EH (cell line): Measurements from ENCODE around the gene AGO3.
"Not testable (repeated sequence)": the region's sequence is repeated elsewhere in the genome, so short reads cannot be mapped to it uniquely, and the experiment has no call there.

Source experiments
- DNase-seq: peaks from one replicate; pipeline ENCODE4 v3.0.0-alpha.2; 2015; ENCODE audit warnings: low read depth

The AGO3 gene

GRCh38 chr1:35925741-35926140 lies 5.2 kb upstream of the AGO3 start:
- DNase-seq, result peak; percentile 90

DNA sequence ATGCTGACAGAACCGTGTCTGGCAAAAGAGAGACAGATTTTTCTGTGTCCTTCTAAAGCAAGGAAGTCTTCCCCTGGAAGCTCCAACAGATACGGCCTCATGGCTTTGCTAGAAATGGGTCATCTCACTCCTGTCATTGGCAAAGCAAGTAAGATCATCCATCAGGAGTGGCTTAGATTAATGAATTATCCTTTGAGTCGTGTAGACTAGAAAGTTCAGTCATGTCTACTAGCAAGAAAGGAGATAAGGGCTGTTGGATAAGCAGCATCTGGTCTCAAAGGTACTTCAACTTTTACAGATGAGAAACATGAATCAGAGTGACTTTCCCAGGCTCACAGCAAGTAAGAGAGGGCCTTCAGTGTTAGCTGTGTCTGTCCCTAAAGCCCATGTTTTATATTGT lies 3.4 kb upstream of the AGO3 start:
- DNase-seq, result no peak

- DNase-seq, result peak; percentile 64
These were observed 944 bp upstream of the AGO3 start for GRCh38 chr1:35929730-35930592.

DNA sequence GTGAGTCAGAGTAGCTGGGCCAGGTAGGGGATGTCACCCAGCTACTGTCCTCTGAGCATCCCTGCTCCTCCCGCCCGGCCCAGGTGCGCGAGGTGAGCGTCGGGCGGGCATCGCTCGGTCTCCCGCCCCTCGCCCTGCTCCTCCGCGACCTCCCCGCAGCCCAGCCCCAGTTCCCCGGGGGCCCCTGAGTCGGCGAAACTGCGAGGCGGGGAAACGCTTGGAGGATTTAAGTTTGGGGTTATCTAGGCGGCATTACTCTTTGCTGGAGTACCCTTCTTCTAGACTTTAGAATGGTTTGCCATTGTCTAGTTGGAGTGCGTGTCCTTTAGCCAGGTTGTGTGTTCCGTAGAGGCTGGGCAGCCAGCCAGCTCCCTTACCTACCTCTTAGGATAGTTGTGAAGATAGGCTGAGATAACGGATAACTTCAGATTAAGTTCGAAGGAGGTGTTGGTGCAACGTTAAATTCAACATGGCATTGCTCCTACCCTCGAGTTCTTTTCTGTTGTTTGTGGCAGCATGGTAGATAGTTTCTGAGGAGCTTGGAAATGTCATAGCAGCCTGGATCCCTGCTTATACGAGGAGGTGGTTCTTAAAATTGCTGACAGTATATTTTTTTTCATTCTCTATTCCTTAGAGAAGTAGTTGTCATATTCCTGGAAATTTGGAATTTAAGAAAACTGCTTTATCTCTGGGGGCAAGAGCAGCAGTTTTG lies 697 bp downstream of the AGO3 start:
- DNase-seq, result peak; percentile 14

- DNase-seq, result no peak
These were observed 1.3 kb downstream of the AGO3 start for GRCh38 chr1:35932158-35932636.

DNA sequence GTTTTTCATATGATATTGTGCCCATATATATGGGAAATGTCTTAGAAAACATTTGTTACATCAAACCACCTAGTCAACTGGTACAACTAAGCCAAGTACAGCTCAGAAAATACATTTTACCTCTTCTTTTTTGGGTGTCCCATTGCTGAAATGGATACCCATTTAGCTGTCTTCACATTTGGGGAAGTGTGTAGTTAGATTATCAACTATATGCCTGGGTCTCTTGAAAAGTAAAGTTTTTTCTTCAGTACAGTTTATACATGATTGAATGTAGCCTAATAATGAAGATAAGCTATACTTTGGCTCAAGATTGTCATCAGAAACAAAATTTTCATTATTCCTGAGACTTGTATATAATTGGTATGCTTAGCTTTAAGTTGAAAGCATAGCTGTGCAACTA lies 2.0 kb downstream of the AGO3 start:
- DNase-seq, result no peak

- DNase-seq, result no peak
These were observed 4.8 kb downstream of the AGO3 start for GRCh38 chr1:35935442-35936388.

GRCh38 chr1:35936838-35937237 lies 5.9 kb downstream of the AGO3 start:
- no peak for DNase-seq

GRCh38 chr1:35939484-35939883 lies 8.6 kb downstream of the AGO3 start:
- no peak for DNase-seq

DNA sequence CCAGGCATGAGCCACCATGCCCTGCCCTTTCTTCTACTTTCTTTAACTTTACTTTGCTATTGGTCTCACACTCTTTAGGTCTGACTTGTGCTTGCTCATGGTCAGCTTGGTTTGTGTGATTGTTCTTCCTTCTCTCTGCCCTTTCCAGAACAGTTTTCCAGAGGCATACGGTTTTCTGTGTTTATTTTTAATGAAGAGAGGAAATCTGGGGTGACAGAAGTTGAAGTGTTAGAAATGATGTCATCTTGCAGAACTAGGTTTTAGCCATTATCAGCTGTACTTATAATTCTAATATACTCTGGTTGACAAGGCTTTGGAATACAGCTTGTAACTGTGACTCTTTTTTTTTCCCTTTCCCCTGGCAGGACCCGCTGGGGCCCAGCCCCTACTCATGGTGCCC lies 14.4 kb downstream of the AGO3 start:
- no peak for DNase-seq

DNA sequence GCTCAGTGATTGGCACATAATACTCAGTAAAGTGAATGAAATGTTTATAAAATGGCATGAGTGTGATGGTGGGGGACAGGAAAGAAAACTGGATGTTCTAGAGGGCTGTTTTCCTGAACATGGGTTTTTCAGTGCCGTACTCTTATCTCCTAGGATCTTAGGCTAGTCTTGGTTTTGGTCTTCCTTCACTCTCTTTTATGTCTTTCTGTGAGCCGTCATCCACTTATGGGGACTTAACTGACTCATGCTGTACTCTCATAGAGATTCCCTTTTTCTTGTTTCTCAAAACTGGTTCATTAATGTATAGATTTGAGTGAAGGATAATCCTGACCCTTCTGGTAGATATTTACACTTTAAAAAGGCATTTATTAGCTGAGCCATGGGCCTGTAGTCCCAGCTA lies 16.6 kb downstream of the AGO3 start:
- no peak for DNase-seq

- no peak for DNase-seq
These were observed 27.7 kb downstream of the AGO3 start for GRCh38 chr1:35958558-35958957.

DNA sequence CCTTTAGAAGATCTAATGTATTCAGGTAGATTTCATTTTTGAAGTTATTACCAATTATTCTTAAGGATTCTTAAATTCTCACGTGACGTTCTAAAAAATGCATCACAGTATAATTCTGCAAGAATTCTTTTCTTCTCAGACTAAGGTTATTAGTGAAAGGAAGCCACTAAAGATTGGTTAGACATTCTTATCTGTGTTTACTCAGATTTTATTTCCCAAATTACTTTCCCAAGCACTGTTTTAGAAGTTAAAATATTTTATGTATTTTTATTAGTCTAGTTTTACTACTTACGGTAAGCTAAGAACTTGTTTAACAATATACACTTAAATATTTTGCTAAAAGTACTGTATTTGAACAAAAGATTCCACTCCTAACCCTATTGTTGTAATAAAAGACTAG lies 28.4 kb downstream of the AGO3 start:
- no peak for DNase-seq

DNA sequence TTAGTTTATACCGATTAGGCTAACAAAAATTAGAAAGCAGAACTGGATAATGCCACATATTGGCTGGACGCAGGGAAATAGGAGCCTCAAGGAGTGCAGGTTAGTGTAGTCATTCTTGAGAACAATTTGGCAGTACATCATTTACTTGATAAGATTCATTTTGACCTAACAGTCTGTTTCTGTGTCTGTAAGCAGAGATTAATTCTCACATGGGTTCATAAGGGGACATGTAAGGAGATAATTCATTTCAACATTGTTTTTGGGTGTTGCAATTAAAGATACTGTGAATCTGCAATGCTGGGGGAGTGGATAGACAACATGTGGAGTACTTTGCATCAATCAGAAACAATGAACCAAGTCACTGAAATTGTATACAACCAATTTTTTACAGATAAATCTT lies 32.0 kb downstream of the AGO3 start:
- DNase-seq, result no peak

GRCh38 chr1:35964277-35964676 lies 33.4 kb downstream of the AGO3 start:
- DNase-seq, result not testable (repeated sequence)

DNA sequence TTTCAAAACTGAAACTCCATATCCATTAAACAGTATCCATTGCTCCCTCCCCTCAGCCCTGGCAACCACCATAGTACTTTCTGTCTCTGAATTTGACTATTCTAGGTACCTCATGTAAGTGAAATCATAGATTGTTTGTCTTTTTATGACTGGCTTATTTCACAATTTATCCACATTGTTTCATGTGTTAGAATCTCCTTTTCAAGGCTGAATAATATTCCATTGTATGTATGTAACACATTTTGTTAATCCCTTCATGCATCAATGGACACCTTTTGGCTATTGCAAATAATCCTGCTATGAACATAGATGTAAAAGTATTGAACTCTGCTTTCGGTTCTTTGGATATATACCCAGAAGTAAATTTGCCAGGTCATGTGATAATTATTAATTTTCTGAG lies 37.5 kb downstream of the AGO3 start:
- no peak for DNase-seq

- no peak for DNase-seq
These were observed 40.7 kb downstream of the AGO3 start for GRCh38 chr1:35971601-35972000.

DNA sequence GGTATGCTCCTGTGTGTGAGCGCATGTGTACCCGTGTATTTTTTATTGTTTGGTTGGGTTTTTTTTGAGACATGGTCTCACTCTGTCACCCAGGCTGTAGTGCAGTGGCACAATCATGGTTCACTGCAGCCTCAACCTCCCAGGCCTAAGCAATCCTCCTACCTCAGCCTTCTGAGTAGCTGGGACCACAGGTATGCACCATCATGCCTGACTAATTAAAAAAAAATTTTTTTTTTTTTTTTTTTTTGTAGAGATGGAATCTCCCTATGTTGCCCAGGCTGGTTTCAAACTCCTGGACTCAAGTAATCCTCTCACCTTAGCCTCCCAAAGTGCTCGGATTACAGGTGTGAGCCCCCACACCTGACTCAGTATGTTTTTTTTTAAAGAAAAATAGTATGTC lies 41.7 kb downstream of the AGO3 start:
- peak; percentile 21 for DNase-seq

- DNase-seq, result no peak
These were observed 49.2 kb downstream of the AGO3 start for GRCh38 chr1:35980090-35980489.

DNA sequence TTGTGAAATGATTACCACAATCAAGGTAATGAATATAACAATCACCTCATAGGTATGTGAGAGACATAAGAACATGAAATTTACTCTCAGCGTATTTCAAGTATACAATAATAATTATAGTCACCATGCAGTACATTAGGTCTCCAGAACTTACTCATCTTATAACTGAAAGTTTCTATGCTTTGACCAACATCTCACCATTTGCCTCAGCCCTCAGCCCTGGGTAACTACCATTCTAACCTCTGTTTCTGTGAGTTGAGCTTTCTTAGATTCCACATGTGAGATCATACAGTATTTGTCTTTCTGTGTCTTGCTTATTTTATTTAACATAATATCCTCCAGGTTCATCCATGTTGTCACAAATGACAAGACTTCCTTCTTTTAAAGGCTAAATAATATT lies 57.3 kb downstream of the AGO3 start:
- no peak for DNase-seq

DNA sequence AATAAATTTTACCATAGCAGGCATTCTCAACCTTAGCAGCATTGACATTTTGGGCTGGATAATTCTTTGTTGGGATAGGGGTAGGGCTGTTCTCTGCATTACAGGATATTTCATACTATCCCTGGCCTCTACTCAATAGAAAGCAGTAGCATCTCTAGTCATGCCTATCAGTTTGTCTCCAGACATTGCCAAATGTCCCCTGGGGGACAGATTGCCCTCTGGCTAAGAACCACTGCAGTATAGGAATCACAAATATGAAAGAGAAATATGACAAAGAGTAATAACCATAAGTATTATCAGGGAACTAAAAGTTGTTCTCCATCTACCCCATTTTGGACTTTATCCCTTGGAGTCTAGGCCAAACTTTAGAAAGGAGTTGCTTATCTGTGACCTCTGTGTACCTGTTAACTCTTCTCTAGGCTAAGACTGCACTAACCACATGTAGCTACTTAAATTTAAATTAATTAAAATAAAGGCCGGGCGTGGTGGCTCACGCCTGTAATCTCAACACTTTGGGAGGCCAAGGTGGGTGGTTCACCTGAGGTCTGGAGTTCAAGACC lies 76.1 kb downstream of the AGO3 start:
- no peak for DNase-seq

DNA sequence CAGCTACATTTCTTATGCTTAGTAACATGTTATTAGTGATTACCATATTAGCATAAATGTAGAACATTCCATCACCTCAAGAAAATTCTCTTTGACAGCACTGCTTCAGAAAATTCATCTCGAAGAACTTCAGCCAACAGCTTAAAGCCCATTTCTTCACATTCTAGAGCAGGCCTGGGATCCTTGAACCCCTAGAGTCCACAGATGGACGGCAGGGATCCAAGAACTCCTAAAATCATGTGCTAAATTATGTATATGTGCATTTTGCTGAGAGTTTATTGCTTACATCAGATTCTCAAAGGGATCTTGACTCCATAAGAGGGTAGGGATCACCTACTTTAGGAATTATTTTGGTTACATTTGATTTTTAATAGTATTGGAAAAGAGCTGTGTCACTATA lies 76.8 kb downstream of the AGO3 start:
- DNase-seq, result no peak
